Cardiac muscle cell (in vitro differentiated cells and primary cell): ENCODE data around the gene NFE2L2. TPM values are rescaled to one million over a fixed set of nuclear protein-coding genes. Genes with fewer than 3 reads are reported as not detected.
A peak's percentile ranks its signal among the peaks of the same experiment; 100 is the strongest.

ENCODE experiments used
- DNase-seq, 2 donors: peaks; one replicate each; pipeline versions ENCODE4 v3.0.0 to v3.0.0-alpha.2; 2010 to 2017; ENCODE audit warnings: low read depth in 1 of 2, low spot score in 1 of 2
- H3K27ac ChIP-seq: fragments of 200-600 bp; sonication (generic); 2 replicates; pipeline ENCODE4 v1.5.1; 2016
- H3K27me3 ChIP-seq: fragments of 200-600 bp; sonication (generic); 2 replicates; pipeline ENCODE4 v1.6.0; 2016; ENCODE audit warnings: control low read depth
- H3K36me3 ChIP-seq: fragments of 200-600 bp; sonication (generic); 2 replicates; pipeline ENCODE4 v1.5.1; 2016; ENCODE audit warnings: control low read depth
- H3K4me1 ChIP-seq: fragments of 200-600 bp; sonication (generic); 2 replicates; pipeline ENCODE4 v1.8.1; 2017; ENCODE audit warnings: low read depth, mild to moderate bottlenecking, mixed run types
- H3K4me3 ChIP-seq: fragments of 200-600 bp; sonication (generic); 2 replicates; pipeline ENCODE4 v1.5.1; 2016; ENCODE audit warnings: mild to moderate bottlenecking
- H3K9me3 ChIP-seq: fragments of 200-600 bp; sonication (generic); 2 replicates; pipeline ENCODE4 v1.5.1; 2017; ENCODE audit warnings: low read depth, mild to moderate bottlenecking, control low read depth
- polyA plus RNA-seq: library from polyadenylated mRNA; unstranded; fragments of >200 nt; fragmentation: Nextera tagmentation; extraction: Ambion mirVana; gene quantifications from 2 replicates; pipeline ENCODE4 v1.2.1, GENCODE V29; 2016
- total RNA-seq: library from RNA; depleted of rRNA; stranded (reverse); fragments of >200 nt; gene quantifications from 2 replicates; pipeline ENCODE4 v1.2.3, GENCODE V29; 2016
- TF ChIP-seq, protein P1 (sequence below): IDR thresholded peaks from 2 replicates; pipeline ENCODE4 v1.5.1; 2012; ENCODE audit warnings: low read depth, mild to moderate bottlenecking, low read length

Gene NFE2L2
- total and polyA plus RNA-seq, 2 experiments from 2014 or later, result 70.0 to 90.5 TPM

DNA sequence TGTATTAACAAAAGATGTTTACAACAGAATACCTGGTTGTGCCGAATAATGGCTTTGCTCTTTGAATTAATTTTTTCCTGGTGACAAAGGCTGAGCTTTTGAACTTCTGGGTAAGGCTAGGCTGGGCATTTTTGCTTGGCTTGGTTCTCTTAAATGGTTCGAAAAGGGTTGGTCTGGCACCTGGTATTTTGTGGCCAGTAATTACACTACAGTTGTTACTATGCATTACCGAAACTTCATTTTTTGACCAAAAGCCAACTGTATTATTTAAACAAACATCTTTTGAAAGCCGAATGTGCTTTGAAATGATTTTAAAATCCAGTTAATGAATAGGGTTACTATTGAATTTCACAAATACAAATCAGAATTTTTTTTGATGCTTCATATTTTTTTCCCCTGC, 19.4 kb upstream of the NFE2L2 start:
- Histone ChIP-seq H3K9me3 (no peaks in the 10 kb centered on the region), H3K4me3 (no peak overlapping the region), H3K27me3 (no peaks in the 10 kb centered on the region), H3K36me3 (no peaks in the 10 kb centered on the region), H3K4me1 (peaks cover 69% of the 10 kb centered on the region), H3K27ac (peak overlapping the region; percentile 82)
- DNase-seq, result no peak
- TF ChIP-seq, protein P1, sequence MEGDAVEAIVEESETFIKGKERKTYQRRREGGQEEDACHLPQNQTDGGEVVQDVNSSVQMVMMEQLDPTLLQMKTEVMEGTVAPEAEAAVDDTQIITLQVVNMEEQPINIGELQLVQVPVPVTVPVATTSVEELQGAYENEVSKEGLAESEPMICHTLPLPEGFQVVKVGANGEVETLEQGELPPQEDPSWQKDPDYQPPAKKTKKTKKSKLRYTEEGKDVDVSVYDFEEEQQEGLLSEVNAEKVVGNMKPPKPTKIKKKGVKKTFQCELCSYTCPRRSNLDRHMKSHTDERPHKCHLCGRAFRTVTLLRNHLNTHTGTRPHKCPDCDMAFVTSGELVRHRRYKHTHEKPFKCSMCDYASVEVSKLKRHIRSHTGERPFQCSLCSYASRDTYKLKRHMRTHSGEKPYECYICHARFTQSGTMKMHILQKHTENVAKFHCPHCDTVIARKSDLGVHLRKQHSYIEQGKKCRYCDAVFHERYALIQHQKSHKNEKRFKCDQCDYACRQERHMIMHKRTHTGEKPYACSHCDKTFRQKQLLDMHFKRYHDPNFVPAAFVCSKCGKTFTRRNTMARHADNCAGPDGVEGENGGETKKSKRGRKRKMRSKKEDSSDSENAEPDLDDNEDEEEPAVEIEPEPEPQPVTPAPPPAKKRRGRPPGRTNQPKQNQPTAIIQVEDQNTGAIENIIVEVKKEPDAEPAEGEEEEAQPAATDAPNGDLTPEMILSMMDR, result no peak

DNA sequence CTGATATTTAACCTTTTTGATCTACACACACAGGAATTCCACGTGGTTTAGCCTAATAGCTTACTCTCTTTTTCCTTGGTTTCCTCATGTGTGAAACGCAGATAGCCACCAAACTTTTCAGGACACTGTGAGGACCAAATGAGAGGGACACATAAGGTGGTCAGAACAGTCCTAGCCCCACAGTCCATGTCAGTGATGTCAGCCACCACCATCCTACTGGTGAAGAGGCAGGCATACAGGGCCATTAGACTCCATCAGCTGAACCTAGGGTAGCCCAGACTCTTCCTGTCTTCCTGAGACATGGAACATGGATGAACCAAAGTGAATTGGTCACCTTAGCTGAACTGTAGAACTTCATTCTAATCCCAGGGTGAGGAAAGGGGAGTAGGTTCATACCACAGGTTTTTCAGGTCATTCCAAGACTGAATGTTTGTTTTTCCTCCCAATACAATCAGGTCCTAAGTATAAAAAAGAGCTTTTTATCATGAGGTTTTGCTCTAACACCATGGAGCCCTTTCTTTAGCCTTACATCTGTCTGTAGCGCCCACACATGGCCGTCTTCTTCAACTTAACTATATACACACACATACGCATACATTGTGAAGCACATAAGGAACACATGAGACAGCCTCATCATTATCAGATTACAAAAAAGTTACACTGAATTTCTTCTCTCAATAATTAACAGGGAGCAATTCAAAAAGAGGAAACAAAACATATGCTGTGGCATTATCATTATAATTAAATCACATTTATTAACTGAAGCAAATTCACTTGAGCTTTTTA, 18.5 kb upstream of the NFE2L2 start:
- peak overlapping the region; percentile 82 for H3K27ac ChIP-seq
- no peaks in the 10 kb centered on the region for H3K36me3 ChIP-seq
- H3K4me1 ChIP-seq, result peaks cover 69% of the 10 kb centered on the region
- DNase-seq, result no peak
- H3K27me3 ChIP-seq, result no peaks in the 10 kb centered on the region
- TF ChIP-seq, protein P1, result no peak
- no peaks in the 10 kb centered on the region for H3K9me3 ChIP-seq
- no peak overlapping the region for H3K4me3 ChIP-seq

DNA sequence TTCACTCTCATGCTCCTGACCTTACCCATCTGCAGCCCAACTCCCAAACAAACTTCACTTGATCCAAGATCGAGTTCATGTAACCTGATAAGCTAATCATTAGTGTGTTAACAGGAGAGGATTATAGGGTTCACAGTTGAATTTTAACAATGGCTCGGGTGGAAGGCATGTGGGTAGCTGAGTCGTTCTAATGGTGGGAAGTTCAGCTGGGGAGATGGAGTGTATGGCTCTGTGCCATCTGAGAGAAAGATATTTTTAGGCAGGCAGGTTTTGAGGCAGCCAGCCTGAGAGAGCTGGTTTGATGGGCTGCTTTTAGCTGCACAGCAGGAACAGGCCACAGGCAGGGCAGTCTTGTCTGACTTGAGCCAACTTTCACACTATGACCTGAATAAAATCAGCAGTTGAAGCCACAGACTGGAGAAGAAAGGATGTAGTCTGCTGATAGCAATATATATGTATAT, 17.7 kb upstream of the NFE2L2 start:
- peak; percentile 39 to 62 for DNase-seq
- TF ChIP-seq, protein P1, result no peak
- H3K27me3 ChIP-seq, result no peaks in the 10 kb centered on the region
- no peak overlapping the region for H3K4me3 ChIP-seq
- H3K36me3 ChIP-seq, result no peaks in the 10 kb centered on the region
- peaks cover 62% of the 10 kb centered on the region for H3K4me1 ChIP-seq
- peak overlapping the region; percentile 82 for H3K27ac ChIP-seq
- H3K9me3 ChIP-seq, result no peaks in the 10 kb centered on the region

DNA sequence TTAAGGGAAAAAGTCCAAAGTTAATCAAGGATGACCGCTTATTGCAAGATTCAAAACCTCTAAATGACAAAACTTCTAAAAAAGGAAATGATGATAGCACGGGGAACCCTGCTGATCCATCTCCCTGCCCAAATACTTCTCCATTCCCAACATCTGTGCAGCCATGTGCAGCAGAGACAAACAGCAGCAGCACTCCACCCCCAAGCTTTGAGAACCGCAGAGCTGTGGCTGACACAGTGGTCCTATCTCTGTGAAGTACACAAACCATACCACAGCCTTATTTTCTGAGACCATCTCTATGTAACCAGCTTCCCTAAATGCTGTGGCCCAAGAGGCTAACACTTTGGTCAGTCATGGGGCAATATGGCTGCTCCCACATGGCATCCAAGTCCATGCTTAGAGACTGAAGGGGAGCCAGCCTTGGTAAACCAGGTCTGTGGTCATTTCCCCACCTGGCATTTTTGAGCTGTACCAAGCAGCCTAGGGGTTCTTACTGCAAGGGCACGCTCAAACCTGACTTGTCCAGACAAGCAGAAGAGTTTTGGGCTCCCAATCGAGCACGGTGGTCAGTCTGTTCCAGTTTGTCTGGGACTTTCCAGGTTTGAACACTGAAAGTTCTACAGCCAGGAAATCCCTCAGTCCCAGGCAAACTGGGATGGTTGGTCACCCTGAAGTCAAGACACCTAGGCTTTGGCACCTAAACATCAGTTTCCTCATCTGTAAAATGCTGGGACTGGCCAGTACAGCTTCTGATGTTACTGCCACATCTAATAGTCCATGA, 17.1 kb upstream of the NFE2L2 start:
- Histone ChIP-seq H3K9me3 (no peaks in the 10 kb centered on the region), H3K4me3 (no peak overlapping the region), H3K27me3 (no peaks in the 10 kb centered on the region), H3K27ac (peak overlapping the region; percentile 82), H3K36me3 (no peaks in the 10 kb centered on the region), H3K4me1 (peaks cover 57% of the 10 kb centered on the region)
- no peak for DNase-seq
- TF ChIP-seq, protein P1, result no peak

DNA sequence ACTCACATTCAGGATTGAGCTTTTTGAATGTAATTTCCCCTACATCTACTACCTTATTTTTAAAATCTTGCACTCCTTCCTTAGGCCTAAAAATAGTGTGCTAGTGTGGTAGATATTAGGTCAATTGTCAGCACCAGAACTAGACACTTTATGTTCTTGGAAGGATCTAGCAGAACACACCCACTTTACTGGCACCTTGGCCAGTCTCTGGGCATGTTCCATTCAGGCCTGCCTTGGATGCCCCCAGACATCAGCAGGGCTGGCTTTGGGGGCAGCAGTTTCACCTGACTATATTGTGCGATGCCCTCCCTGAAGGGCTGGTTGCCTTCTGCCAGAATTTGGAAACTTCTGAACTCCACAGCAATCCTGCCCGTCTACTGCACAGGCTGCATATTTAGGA, 15.3 kb upstream of the NFE2L2 start:
- TF ChIP-seq, protein P1, result no peak
- no peaks in the 10 kb centered on the region for H3K36me3 ChIP-seq
- DNase-seq, result no peak
- no peaks in the 10 kb centered on the region for H3K27me3 ChIP-seq
- H3K4me1 ChIP-seq, result peaks cover 39% of the 10 kb centered on the region
- peak overlapping the region; percentile 71 for H3K27ac ChIP-seq
- no peaks in the 10 kb centered on the region for H3K9me3 ChIP-seq
- no peak overlapping the region for H3K4me3 ChIP-seq
